ENCODE measurements around the gene NPAT. TPM values are rescaled to one million over a fixed set of nuclear protein-coding genes. Genes with fewer than 3 reads are reported as not detected.

NPAT gene
- total and polyA plus RNA-seq, 10 donors: 4.5 to 40.8 (median 27.9) TPM

DNA sequence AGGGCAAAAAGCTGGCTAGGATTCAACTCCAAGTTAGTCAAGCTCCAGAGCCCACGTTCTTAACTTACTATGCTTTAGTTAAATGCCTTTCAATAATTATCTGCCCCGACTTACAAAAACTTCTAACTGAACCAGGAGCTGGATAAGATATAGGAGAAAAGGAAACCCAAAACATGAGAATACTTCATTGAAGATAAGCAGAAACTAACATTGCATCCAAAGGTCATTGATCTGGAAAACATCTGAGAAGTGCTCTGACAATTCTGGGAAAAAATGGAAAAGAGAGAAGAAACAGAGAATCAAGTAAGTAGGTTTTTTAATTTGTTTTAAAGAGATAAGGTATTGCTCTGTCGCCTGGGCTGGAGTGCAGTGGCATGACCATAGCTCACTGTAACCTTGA, 73.9 kb downstream of the NPAT start:
- H3K27ac ChIP-seq: peak overlapping the region in 1 of 8 donors; percentile 15
- no peak for DNase-seq
- no peaks in the 10 kb centered on the region for H3K4me1 ChIP-seq
- H3K36me3 ChIP-seq: peaks cover 0 to 100% (median 77%) of the 10 kb centered on the region in 6 donors
- H3K27me3 ChIP-seq (replicated peaks in 1 of 7): no peaks in the 10 kb centered on the region
- intact Hi-C loops (cut with DNase I; ENCODE audit: low total_unique reads): no loop called here
- H3K4me3 ChIP-seq: no peak overlapping the region
- 62 to 89% (median 74%) methylated on average over 3 of the region's 3 CpGs for WGBS, 5 donors
- TF ChIP-seq POLR2A (IDR thresholded peaks at IDR 0.05) (no peak), POLR2AphosphoS5 (IDR thresholded peaks at IDR 0.05) (no peak)
- TF ChIP-seq, protein P1, sequence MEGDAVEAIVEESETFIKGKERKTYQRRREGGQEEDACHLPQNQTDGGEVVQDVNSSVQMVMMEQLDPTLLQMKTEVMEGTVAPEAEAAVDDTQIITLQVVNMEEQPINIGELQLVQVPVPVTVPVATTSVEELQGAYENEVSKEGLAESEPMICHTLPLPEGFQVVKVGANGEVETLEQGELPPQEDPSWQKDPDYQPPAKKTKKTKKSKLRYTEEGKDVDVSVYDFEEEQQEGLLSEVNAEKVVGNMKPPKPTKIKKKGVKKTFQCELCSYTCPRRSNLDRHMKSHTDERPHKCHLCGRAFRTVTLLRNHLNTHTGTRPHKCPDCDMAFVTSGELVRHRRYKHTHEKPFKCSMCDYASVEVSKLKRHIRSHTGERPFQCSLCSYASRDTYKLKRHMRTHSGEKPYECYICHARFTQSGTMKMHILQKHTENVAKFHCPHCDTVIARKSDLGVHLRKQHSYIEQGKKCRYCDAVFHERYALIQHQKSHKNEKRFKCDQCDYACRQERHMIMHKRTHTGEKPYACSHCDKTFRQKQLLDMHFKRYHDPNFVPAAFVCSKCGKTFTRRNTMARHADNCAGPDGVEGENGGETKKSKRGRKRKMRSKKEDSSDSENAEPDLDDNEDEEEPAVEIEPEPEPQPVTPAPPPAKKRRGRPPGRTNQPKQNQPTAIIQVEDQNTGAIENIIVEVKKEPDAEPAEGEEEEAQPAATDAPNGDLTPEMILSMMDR (IDR thresholded peaks at IDR 0.05 in 8 of 11, conservative IDR thresholded peaks at IDR 0.05 in 3 of 11): no peak
- H3K9me3 ChIP-seq: no peaks in the 10 kb centered on the region

DNA sequence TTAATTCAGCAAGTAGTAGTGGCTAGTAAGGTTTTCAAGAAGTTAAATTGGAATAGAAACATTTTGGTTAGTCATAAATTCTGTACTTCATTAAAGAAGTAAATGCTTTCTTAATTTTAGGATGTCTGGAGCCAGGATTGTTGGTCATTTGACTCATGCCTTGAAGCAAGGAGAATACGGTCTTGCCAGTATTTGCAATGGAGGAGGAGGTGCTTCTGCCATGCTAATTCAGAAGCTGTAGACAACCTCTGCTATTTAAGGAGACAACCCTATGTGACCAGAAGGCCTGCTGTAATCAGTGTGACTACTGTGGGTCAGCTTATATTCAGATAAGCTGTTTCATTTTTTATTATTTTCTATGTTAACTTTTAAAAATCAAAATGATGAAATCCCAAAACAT, 75.3 kb downstream of the NPAT start:
- TF ChIP-seq, protein P1 (IDR thresholded peaks at IDR 0.05 in 8 of 11, conservative IDR thresholded peaks at IDR 0.05 in 3 of 11): no peak
- TF ChIP-seq POLR2A (IDR thresholded peaks at IDR 0.05): no peak
- no peak for TF ChIP-seq POLR2AphosphoS5 (IDR thresholded peaks at IDR 0.05)
- Histone ChIP-seq H3K9me3 (no peaks in the 10 kb centered on the region), H3K27ac (no peak overlapping the region), H3K36me3 (peaks cover 0 to 100% (median 85%) of the 10 kb centered on the region in 6 donors), H3K27me3 (replicated peaks in 1 of 7) (no peaks in the 10 kb centered on the region), H3K4me1 (no peaks in the 10 kb centered on the region), H3K4me3 (no peak overlapping the region)
- intact Hi-C loops (cut with DNase I; ENCODE audit: low total_unique reads): no loop called here
- DNase-seq: no peak
- 83 to 96% (median 92%) methylated on average over 1 of the region's 1 CpG for WGBS, 5 donors

- H3K4me1 ChIP-seq: no peaks in the 10 kb centered on the region
- no peak overlapping the region for H3K27ac ChIP-seq
- no peaks in the 10 kb centered on the region for H3K27me3 ChIP-seq (replicated peaks in 1 of 7)
- no peak overlapping the region for H3K4me3 ChIP-seq
- no peaks in the 10 kb centered on the region for H3K9me3 ChIP-seq
- 78 to 94% (median 91%) methylated on average over 3 of the region's 3 CpGs for WGBS, 5 donors
- peaks cover 0 to 100% (median 81%) of the 10 kb centered on the region in 6 donors for H3K36me3 ChIP-seq
- TF ChIP-seq, protein P1 (IDR thresholded peaks at IDR 0.05 in 8 of 11, conservative IDR thresholded peaks at IDR 0.05 in 3 of 11): no peak
- TF ChIP-seq POLR2A (IDR thresholded peaks at IDR 0.05) (no peak), POLR2AphosphoS5 (IDR thresholded peaks at IDR 0.05) (no peak)
- intact Hi-C loops (cut with DNase I; ENCODE audit: low total_unique reads): no loop called here
- DNase-seq: no peak
Observed at GRCh38 chr11:108144615-108145014, 77.8 kb downstream of the NPAT start.

DNA sequence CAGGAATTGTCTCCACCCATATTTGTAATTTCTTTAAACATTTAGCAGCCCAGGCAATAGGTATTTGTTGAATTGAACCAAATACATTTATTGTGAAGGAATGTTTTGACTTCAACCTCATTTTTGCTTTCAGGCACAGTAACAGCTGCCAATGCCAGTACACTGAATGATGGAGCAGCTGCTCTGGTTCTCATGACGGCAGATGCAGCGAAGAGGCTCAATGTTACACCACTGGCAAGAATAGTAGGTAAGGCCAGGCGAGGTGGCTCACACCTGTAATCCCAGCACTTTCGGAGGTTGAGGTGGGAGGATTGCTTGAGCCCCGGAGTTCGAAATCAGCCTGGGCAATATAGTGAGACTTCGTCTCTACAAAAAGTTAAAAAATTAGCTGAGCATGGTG, 80.1 kb downstream of the NPAT start:
- TF ChIP-seq, protein P1 (IDR thresholded peaks at IDR 0.05 in 8 of 11, conservative IDR thresholded peaks at IDR 0.05 in 3 of 11): no peak
- no peak for TF ChIP-seq POLR2AphosphoS5 (IDR thresholded peaks at IDR 0.05)
- no peak for TF ChIP-seq POLR2A (IDR thresholded peaks at IDR 0.05)
- H3K27me3 ChIP-seq (replicated peaks in 1 of 7): no peaks in the 10 kb centered on the region
- no peak for DNase-seq
- peaks cover 0 to 100% (median 69%) of the 10 kb centered on the region in 6 donors for H3K36me3 ChIP-seq
- 90 to 98% (median 94%) methylated on average over 7 of the region's 7 CpGs for WGBS, 5 donors
- intact Hi-C loops (cut with DNase I; ENCODE audit: low total_unique reads): no loop called here
- H3K9me3 ChIP-seq: no peaks in the 10 kb centered on the region
- no peaks in the 10 kb centered on the region for H3K4me1 ChIP-seq
- no peak overlapping the region for H3K27ac ChIP-seq
- H3K4me3 ChIP-seq: no peak overlapping the region
